ENCODE results near the gene ACSM2A. TPM values are rescaled to one million over a fixed set of nuclear protein-coding genes. Genes with fewer than 3 reads are reported as not detected.
"Not testable (repeated sequence)": the region's sequence is repeated elsewhere in the genome, so short reads cannot be mapped to it uniquely, and the experiment has no call there.

The ACSM2A gene
- total and polyA plus RNA-seq, 8 donors, result 0.29 to 1.1 (median 0.53) TPM; not detected in 2

- H3K36me3 ChIP-seq, result no peaks in the 10 kb centered on the region
- H3K4me3 ChIP-seq, result no peak overlapping the region
- ATAC-seq (no peak), DNase-seq (no peak)
- H3K9me3 ChIP-seq, result no peaks in the 10 kb centered on the region
- H3K27me3 ChIP-seq, result no peaks in the 10 kb centered on the region
- intact Hi-C loops (cut with DNase I), result no loop called here
- TF ChIP-seq CTCF (IDR thresholded peaks at IDR 0.05), result no peak
- H3K4me1 ChIP-seq, result no peaks in the 10 kb centered on the region
- H3K27ac ChIP-seq, result no peak overlapping the region
These were observed 68.8 kb downstream of the ACSM2A start for GRCh38 chr16:20520103-20520502.

GRCh38 chr16:20531795-20532194 lies 80.5 kb downstream of the ACSM2A start:
- H3K36me3 ChIP-seq; H3K9me3 ChIP-seq; H3K27me3 ChIP-seq; H3K4me1 ChIP-seq; H3K27ac ChIP-seq; ATAC-seq; DNase-seq; H3K4me3 ChIP-seq; intact Hi-C loops (cut with DNase I): not testable (repeated sequence)

- intact Hi-C loops (cut with DNase I); DNase-seq: not testable (repeated sequence)
These were observed 81.0 kb downstream of the ACSM2A start for GRCh38 chr16:20532284-20532792.

GRCh38 chr16:20536669-20537068 lies 85.3 kb downstream of the ACSM2A start:
- H3K9me3 ChIP-seq; H3K4me1 ChIP-seq; H3K36me3 ChIP-seq; H3K27ac ChIP-seq; H3K4me3 ChIP-seq; H3K27me3 ChIP-seq; ATAC-seq; intact Hi-C loops (cut with DNase I); DNase-seq: not testable (repeated sequence)

More at GRCh38 chr16:20532284-20532792, 81.0 kb downstream of the ACSM2A start:
- not testable (repeated sequence) for H3K4me1 ChIP-seq, ATAC-seq, H3K9me3 ChIP-seq, H3K4me3 ChIP-seq, H3K36me3 ChIP-seq, H3K27me3 ChIP-seq, H3K27ac ChIP-seq

Other genes starting within 250 kb of the ACSM2A start
- gene GP2, start 124.0 kb upstream of the ACSM2A start, total RNA-seq, result not detected
- under 1 TPM in 4 of 6 donors, not detected in 2; 0.07 to 0.24 (median 0.10) TPM for gene GP2, start 124.0 kb upstream of the ACSM2A start, polyA plus RNA-seq (ENCODE audit: insufficient read length in 6 of 6)
- gene UMOD, start 98.8 kb upstream of the ACSM2A start, total RNA-seq, result not detected
- gene UMOD, start 98.8 kb upstream of the ACSM2A start, polyA plus RNA-seq (ENCODE audit: insufficient read length in 6 of 6), result 1 to 10 TPM in 1 of 6 donors, under 1 TPM in 5; 0.11 to 2.5 (median 0.20) TPM
- not detected for gene PDILT, start 46.8 kb upstream of the ACSM2A start, total RNA-seq
- gene PDILT, start 46.8 kb upstream of the ACSM2A start, polyA plus RNA-seq (ENCODE audit: insufficient read length in 6 of 6), result not detected
- gene ACSM5, start 42.0 kb upstream of the ACSM2A start, total RNA-seq, result 1 to 10 TPM in 1 of 2 donors, under 1 TPM in 1; 0.96 to 3.1 TPM
- under 1 TPM; 0.24 to 0.77 (median 0.61) TPM for gene ACSM5, start 42.0 kb upstream of the ACSM2A start, polyA plus RNA-seq (ENCODE audit: insufficient read length in 6 of 6)
- not detected for gene ACSM2B, start 124.8 kb downstream of the ACSM2A start, total RNA-seq
- 1 to 10 TPM in 2 of 6 donors, under 1 TPM in 4; 0.58 to 1.8 (median 0.90) TPM for gene ACSM2B, start 124.8 kb downstream of the ACSM2A start, polyA plus RNA-seq (ENCODE audit: insufficient read length in 6 of 6)
- under 1 TPM; 0.21 to 0.82 TPM for gene ACSM1, start 246.2 kb downstream of the ACSM2A start, total RNA-seq
- gene ACSM1, start 246.2 kb downstream of the ACSM2A start, polyA plus RNA-seq (ENCODE audit: insufficient read length in 6 of 6), result 1 to 10 TPM in 4 of 6 donors, under 1 TPM in 2; 0.53 to 1.9 (median 1.2) TPM

Data from left lung (tissue), 10 donors.